Coronary artery (tissue), 2 donors: ENCODE results near the gene SNX30.
A peak's percentile ranks its signal among the peaks of the same experiment; 100 is the strongest.

ENCODE experiments used
- DNase-seq: peaks from one replicate; pipeline ENCODE4 v3.0.0-alpha.2; 2017; ENCODE audit warnings: low spot score
- H3K27ac ChIP-seq, 2 donors: fragments of 200-600 bp; sonication (generic); one replicate each; pipeline ENCODE4 v1.5.1; 2016 to 2019
- H3K4me3 ChIP-seq: fragments of 200-600 bp; sonication (generic); 2 replicates; pipeline ENCODE4 v1.5.1; 2016; ENCODE audit warnings: mild to moderate bottlenecking, moderate library complexity
- TF ChIP-seq, protein P1 (sequence below): fragments of 200-600 bp; sonication (generic); IDR thresholded peaks from one replicate; pipeline ENCODE4 v1.5.1; 2019; ENCODE audit warnings: antibody characterized with exemption

SNX30 gene

DNA sequence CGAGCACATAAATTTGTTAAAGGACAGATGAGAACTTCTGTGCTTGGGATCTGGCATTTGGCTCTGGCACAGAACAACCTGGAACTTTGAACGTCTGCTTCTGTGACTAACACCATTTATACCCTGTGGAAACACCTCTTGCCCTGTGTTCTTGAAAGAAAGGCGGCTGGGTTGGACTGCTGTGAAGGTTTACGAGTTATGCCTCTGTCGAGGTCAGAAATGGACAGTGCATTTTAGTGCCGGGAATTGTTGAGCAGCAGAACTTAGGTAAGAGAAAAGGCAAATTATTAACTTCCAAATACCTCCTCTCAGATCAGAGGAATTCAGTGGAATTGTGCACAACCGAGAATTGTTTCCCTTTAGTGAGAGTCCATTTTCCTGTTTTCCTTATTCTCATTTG, 18.6 kb upstream of the SNX30 start:
- Histone ChIP-seq H3K27ac (no peak overlapping the region), H3K4me3 (no peak overlapping the region)
- TF ChIP-seq, protein P1, sequence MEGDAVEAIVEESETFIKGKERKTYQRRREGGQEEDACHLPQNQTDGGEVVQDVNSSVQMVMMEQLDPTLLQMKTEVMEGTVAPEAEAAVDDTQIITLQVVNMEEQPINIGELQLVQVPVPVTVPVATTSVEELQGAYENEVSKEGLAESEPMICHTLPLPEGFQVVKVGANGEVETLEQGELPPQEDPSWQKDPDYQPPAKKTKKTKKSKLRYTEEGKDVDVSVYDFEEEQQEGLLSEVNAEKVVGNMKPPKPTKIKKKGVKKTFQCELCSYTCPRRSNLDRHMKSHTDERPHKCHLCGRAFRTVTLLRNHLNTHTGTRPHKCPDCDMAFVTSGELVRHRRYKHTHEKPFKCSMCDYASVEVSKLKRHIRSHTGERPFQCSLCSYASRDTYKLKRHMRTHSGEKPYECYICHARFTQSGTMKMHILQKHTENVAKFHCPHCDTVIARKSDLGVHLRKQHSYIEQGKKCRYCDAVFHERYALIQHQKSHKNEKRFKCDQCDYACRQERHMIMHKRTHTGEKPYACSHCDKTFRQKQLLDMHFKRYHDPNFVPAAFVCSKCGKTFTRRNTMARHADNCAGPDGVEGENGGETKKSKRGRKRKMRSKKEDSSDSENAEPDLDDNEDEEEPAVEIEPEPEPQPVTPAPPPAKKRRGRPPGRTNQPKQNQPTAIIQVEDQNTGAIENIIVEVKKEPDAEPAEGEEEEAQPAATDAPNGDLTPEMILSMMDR = no peak
- no peak for DNase-seq

DNA sequence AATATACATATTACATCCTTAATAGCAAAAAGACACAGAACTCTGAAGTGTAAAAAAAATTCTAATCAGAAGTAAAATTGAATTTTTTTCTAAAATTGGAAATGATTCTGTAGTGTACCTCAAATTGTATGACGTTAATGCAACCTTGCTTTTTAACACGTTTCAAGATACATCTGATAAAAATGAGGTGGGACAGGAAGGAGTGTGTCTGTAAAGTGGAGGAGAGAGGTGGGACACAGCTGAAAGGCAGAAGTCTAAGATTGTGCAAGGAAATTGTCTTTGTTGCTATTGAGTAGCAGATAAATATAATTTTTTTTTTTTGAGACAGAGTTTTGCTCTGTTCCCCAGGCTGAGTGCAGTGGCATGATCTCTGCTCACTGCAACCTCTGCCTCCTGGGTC, 15.7 kb upstream of the SNX30 start:
- no peak overlapping the region for H3K27ac ChIP-seq
- TF ChIP-seq, protein P1 = no peak
- DNase-seq = no peak
- no peak overlapping the region for H3K4me3 ChIP-seq

DNA sequence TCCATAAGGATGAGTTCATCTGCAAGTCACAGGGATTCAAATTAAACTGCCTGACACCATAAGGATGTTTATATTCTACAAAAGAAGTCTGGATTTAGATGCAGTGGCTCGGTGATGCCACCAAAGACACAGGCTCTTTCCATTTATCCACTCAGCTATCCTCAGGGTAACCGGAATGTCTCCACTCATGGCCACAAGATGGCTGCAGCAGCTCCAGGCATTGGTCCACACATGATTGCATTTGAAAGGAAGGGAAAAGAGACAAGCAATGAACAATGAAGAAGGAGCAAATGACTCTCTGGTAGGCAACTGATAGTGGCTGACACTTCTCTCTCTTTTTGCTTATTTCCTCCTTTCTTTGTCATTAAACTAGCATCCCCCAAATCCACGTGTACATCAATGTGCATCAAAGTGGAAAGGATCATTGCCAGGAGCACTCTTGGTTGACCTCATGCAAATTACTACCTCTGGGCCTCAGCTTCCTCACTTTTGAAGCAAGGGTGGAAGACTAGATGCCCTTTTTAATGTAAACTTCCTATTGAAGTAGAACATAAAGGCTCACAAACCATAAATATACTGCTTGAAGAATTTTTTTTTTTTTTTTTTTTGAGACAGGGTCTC, 7.2 kb upstream of the SNX30 start:
- no peak overlapping the region for H3K4me3 ChIP-seq
- DNase-seq = no peak
- H3K27ac ChIP-seq = no peak overlapping the region
- TF ChIP-seq, protein P1 = no peak

DNA sequence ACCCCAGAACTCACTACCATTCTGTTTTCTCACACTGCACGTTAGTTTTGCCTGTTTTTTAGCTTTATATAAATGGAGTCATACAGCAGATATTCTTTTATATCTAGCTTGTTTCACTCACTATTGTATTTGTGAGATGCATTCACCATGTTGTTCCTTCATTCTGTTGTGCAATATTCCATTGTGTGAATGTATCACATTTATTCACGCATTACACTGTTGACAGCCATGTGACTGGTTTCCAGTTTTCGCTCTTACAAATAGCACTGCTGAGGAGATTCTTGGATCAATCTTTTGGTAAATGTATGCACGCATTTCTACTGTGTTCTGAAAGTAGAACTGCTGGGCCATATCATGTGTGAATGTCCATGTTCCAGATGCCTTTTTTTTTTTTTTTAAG, 6.4 kb upstream of the SNX30 start:
- Histone ChIP-seq H3K4me3 (no peak overlapping the region), H3K27ac (no peak overlapping the region)
- TF ChIP-seq, protein P1 = no peak
- DNase-seq = no peak

DNA sequence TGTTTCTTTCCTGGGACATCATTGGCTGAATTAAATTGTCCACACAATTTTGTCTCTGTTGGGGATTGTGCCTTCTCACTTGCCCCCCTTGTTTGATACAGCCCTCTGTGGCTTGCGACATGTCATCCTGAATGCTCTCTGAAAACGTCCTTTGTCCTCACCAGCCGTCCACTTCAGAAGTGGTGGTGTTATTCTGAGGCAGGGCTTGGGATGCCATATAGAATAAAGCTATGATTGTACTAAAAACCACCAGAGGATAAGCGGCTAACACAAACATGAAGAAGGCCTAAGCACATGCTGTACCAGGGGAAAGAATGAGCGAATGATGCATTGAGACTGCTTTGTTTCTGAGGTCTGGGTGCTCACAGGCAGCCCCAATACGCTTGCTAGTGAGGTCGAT, 3.5 kb upstream of the SNX30 start:
- Histone ChIP-seq H3K4me3 (no peak overlapping the region), H3K27ac (no peak overlapping the region)
- DNase-seq = no peak
- TF ChIP-seq, protein P1 = no peak

DNA sequence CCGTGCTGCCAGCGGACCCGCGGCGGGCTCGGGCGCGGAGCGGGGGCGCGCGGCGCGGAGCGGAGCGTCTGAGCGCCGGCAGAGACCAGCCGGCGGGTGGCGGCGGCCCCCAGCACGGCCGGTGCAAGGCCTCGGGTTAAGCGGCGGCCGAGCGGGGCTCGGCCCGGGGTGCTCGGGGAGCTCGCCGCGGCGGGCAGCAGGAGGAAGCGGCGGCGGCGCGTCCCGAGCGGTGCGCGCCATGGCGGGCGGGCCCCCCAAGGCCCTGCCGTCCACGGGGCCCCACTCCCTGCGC, 150 bp downstream of the SNX30 start:
- Histone ChIP-seq H3K4me3 (peak overlapping the region; percentile 98), H3K27ac (peak overlapping the region; percentile 84 to 85)
- DNase-seq = no peak
- TF ChIP-seq, protein P1 = no peak

DNA sequence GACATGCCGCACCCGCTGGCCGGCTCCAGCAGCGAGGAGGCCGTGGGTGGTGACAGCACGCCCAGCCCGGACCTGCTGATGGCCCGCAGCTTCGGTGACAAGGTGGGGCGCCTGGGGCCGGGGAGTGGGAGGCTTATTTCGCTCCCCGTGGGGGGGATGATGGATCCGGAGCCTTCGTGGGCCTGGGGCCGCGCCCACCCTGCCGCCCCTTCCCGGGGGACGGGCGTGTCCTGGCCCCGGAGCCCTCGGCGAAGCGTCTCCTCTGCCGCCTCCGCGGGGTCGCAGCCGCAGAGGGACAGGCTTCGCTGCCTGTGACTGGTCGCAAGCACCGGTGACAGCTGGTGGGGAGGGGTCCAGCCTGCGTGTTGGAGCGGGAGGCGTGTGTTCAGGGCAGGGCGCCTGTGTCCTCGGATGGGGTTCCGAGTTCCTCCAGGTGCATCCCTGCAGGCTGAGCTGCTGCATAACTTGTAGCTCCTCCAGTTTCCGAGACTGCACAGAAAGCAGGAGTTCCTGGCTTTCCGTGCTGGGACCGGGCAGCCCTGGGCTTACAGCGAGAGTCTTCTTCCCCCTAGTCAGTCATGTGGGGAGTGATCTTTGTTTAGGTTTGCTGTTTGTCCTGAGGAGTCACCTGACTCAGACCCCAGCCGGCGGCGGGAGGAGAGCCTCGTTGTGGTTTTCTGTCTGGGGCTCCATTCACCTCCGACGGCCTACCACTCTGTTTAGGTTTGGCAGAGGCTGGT, 666 bp downstream of the SNX30 start:
- DNase-seq = peak; percentile 80
- TF ChIP-seq, protein P1 = no peak
- Histone ChIP-seq H3K27ac (peak overlapping the region; percentile 84 to 85), H3K4me3 (peak overlapping the region; percentile 98)
